Tibial nerve (tissue), 3 donors: ENCODE measurements around the gene PITPNM2.

Experiments
- CTCF ChIP-seq, 5 experiments: fragments of 200-600 bp in 3 of 5; fragments of 450-650 bp in 2 of 5; sonication (generic) in 3 of 5; IDR thresholded peaks; one replicate each; pipeline ENCODE4 v1.5.1; 2016 to 2019; ENCODE audit warnings: antibody characterized with exemption in 5 of 5, mild to moderate bottlenecking in 3 of 5, moderate library complexity in 2 of 5
- POLR2A ChIP-seq, 2 donors: fragments of 450-650 bp; IDR thresholded peaks; one replicate each; pipeline ENCODE4 v1.6.1; 2017; ENCODE audit warnings: antibody characterized with exemption in 2 of 2, mild to moderate bottlenecking in 2 of 2, moderate library complexity in 2 of 2

GRCh38 chr12:123105211-123105826 is 45.6 kb downstream of the PITPNM2 start:
- no peak for TF ChIP-seq CTCF (IDR thresholded peaks at IDR 0.05)
- no peak for TF ChIP-seq POLR2A (IDR thresholded peaks at IDR 0.05)
